H9 (cell line): ENCODE data around the gene ZFYVE27. TPM values are rescaled to one million over a fixed set of nuclear protein-coding genes. Genes with fewer than 3 reads are reported as not detected.

Experiments used
- DNase-seq: peaks from one replicate; pipeline ENCODE4 v3.0.0-alpha.2; 2017
- H2AFZ ChIP-seq: one replicate; pipeline ENCODE4 v1.6.1; 2013; ENCODE audit warnings: mild to moderate bottlenecking, low read length, control low read depth, moderate library complexity
- H2AK5ac ChIP-seq: 2 replicates; pipeline ENCODE4 v1.6.1; 2013; ENCODE audit warnings: low read length, control low read depth, mixed read lengths; ENCODE audit not compliant: insufficient read length
- H2BK120ac ChIP-seq: one replicate; pipeline ENCODE4 v1.6.1; 2013; ENCODE audit warnings: low read depth, mild to moderate bottlenecking, low read length, control low read depth, inconsistent platforms; ENCODE audit not compliant: poor library complexity, severe bottlenecking
- H2BK12ac ChIP-seq: 2 replicates; pipeline ENCODE4 v1.6.1; 2013; ENCODE audit warnings: low read length, control low read depth, mixed read lengths, low read depth; ENCODE audit not compliant: insufficient read length
- H2BK15ac ChIP-seq: 2 replicates; pipeline ENCODE4 v1.6.1; 2013; ENCODE audit warnings: low read depth, low read length, control low read depth
- H2BK20ac ChIP-seq: one replicate; pipeline ENCODE4 v1.6.1; 2013; ENCODE audit warnings: low read depth, mild to moderate bottlenecking, low read length, control low read depth, inconsistent platforms; ENCODE audit not compliant: poor library complexity, severe bottlenecking
- H2BK5ac ChIP-seq: 2 replicates; pipeline ENCODE4 v1.6.1; 2013; ENCODE audit warnings: low read length, control low read depth, mixed read lengths; ENCODE audit not compliant: insufficient read length
- H3K14ac ChIP-seq: 2 replicates; pipeline ENCODE4 v1.6.1; 2013; ENCODE audit warnings: low read length, control low read depth; ENCODE audit not compliant: insufficient read depth
- H3K18ac ChIP-seq: 2 replicates; pipeline ENCODE4 v1.6.1; 2013; ENCODE audit warnings: low read depth, mild to moderate bottlenecking, mixed read lengths, low read length, control low read depth; ENCODE audit not compliant: insufficient read length
- H3K23ac ChIP-seq: 2 replicates; pipeline ENCODE4 v1.6.1; 2013; ENCODE audit warnings: low read length, control low read depth, mixed read lengths, low read depth; ENCODE audit not compliant: insufficient read length
- H3K23me2 ChIP-seq: 2 replicates; pipeline ENCODE4 v1.6.1; 2013; ENCODE audit warnings: low read depth, mild to moderate bottlenecking, mixed read lengths, low read length, control low read depth; ENCODE audit not compliant: insufficient read length, poor library complexity, severe bottlenecking
- H3K27ac ChIP-seq: 2 replicates; pipeline ENCODE4 v1.5.1; 2013; ENCODE audit warnings: low read length, control low read depth, mixed read lengths, low read depth; ENCODE audit not compliant: insufficient read length
- H3K27me3 ChIP-seq: 2 replicates; pipeline ENCODE4 v1.6.1; 2013; ENCODE audit warnings: low read length, control low read depth, inconsistent platforms; ENCODE audit not compliant: insufficient read depth
- H3K4ac ChIP-seq: 2 replicates; pipeline ENCODE4 v1.6.1; 2013; ENCODE audit warnings: low read depth, mild to moderate bottlenecking, control low read depth, inconsistent platforms, low read length, moderate library complexity
- H3K4me1 ChIP-seq: 2 replicates; pipeline ENCODE4 v1.6.1; 2013; ENCODE audit warnings: low read length, control low read depth, inconsistent platforms; ENCODE audit not compliant: insufficient read depth
- H3K4me2 ChIP-seq: 2 replicates; pipeline ENCODE4 v1.6.1; 2013; ENCODE audit warnings: low read length, control low read depth, mixed read lengths; ENCODE audit not compliant: insufficient read length, insufficient read depth
- H3K56ac ChIP-seq: 2 replicates; pipeline ENCODE4 v1.6.1; 2013; ENCODE audit warnings: low read depth, mild to moderate bottlenecking, mixed read lengths, low read length, control low read depth; ENCODE audit not compliant: insufficient read length
- H3K79me1 ChIP-seq: 2 replicates; pipeline ENCODE4 v1.6.1; 2013; ENCODE audit warnings: low read depth, mild to moderate bottlenecking, moderate library complexity, low read length, control low read depth, inconsistent platforms; ENCODE audit not compliant: insufficient read depth, poor library complexity, severe bottlenecking
- H3K79me2 ChIP-seq: 2 replicates; pipeline ENCODE4 v1.6.1; 2013; ENCODE audit warnings: low read length, control low read depth, inconsistent platforms; ENCODE audit not compliant: insufficient read depth
- H3K9ac ChIP-seq: 2 replicates; pipeline ENCODE4 v1.6.1; 2013; ENCODE audit warnings: low read length, control low read depth, mixed read lengths; ENCODE audit not compliant: insufficient read length; ENCODE audit errors: extremely low read depth
- H3K9me3 ChIP-seq: one replicate; pipeline ENCODE4 v1.6.1; 2013; ENCODE audit warnings: low read depth, low read length, inconsistent platforms; ENCODE audit not compliant: control insufficient read depth
- H3T11ph ChIP-seq: one replicate; pipeline ENCODE4 v1.6.1; 2013; ENCODE audit warnings: mild to moderate bottlenecking, low read length, control low read depth, inconsistent platforms
- H4K20me1 ChIP-seq: one replicate; pipeline ENCODE4 v1.6.1; 2013; ENCODE audit not compliant: control insufficient read depth, insufficient read length, insufficient read depth
- H4K5ac ChIP-seq: 2 replicates; pipeline ENCODE4 v1.6.1; 2013; ENCODE audit warnings: low read depth, mild to moderate bottlenecking, mixed read lengths, low read length, control low read depth; ENCODE audit not compliant: insufficient read length
- H4K8ac ChIP-seq: replicated peaks from 2 replicates; pipeline ENCODE4 v1.6.1; 2013; ENCODE audit warnings: low read length, control low read depth, mixed read lengths, low read depth; ENCODE audit not compliant: insufficient read length
- H4K91ac ChIP-seq: 2 replicates; pipeline ENCODE4 v1.6.1; 2013; ENCODE audit warnings: low read depth, mild to moderate bottlenecking, moderate library complexity, mixed read lengths, low read length, control low read depth; ENCODE audit not compliant: insufficient read length
- H3K27ac Mint-ChIP-seq, 3 experiments: 2 replicates in 2 of 3; 3 replicates in 1 of 3; pipeline ENCODE4 v1.8.0; 2020 to 2021; ENCODE audit warnings: mixed read lengths in 3 of 3, mild to moderate bottlenecking in 1 of 3, moderate library complexity in 1 of 3
- H3K27me3 Mint-ChIP-seq: 2 replicates; pipeline ENCODE4 v1.8.0; 2021; ENCODE audit warnings: low read depth, mild to moderate bottlenecking, moderate library complexity, mixed read lengths
- H3K36me3 Mint-ChIP-seq, 3 experiments: 2 replicates in 2 of 3; 3 replicates in 1 of 3; pipeline ENCODE4 v1.8.0; 2020 to 2021; ENCODE audit warnings: low read depth in 3 of 3, mixed read lengths in 3 of 3; ENCODE audit not compliant: insufficient read depth in 1 of 3
- H3K4me1 Mint-ChIP-seq, 2 experiments: 2 replicates each; pipeline ENCODE4 v1.8.0; 2020; ENCODE audit warnings: mixed read lengths in 2 of 2
- H3K4me3 Mint-ChIP-seq, 2 experiments: 2 replicates in 1 of 2; 3 replicates in 1 of 2; pipeline ENCODE4 v1.8.0; 2020 to 2021; ENCODE audit warnings: mild to moderate bottlenecking in 2 of 2, mixed read lengths in 2 of 2, moderate library complexity in 1 of 2
- H3K9me3 Mint-ChIP-seq, 2 experiments: 2 replicates in 1 of 2; 3 replicates in 1 of 2; pipeline ENCODE4 v1.8.0; 2020; ENCODE audit warnings: mild to moderate bottlenecking in 2 of 2, mixed read lengths in 2 of 2, moderate library complexity in 1 of 2
- CTCF ChIP-seq: fragments of 200-600 bp; sonication (generic); conservative IDR thresholded peaks from 3 replicates; pipeline ENCODE4 v1.8.0; 2021; ENCODE audit warnings: antibody characterized with exemption, mild to moderate bottlenecking
- WGBS: extraction: QIAGEN DNeasy Blood & Tissue Kit; methylation state at CpG from one replicate; pipeline ENCODE4 v1.1.7; 2013; ENCODE audit warnings: missing lambda C conversion rate, low lambda C conversion rate, mixed read lengths; ENCODE audit not compliant: insufficient read length; ENCODE audit errors: extremely low coverage; 5-methylcytosine and 5-hydroxymethylcytosine counted together
- total RNA-seq: library from RNA; stranded (reverse); gene quantifications from 2 replicates; pipeline ENCODE4 v1.2.1, GENCODE V29; 2021

Gene ZFYVE27
- total RNA-seq, 1 experiment from 2014 or later: 33.2 TPM

DNA sequence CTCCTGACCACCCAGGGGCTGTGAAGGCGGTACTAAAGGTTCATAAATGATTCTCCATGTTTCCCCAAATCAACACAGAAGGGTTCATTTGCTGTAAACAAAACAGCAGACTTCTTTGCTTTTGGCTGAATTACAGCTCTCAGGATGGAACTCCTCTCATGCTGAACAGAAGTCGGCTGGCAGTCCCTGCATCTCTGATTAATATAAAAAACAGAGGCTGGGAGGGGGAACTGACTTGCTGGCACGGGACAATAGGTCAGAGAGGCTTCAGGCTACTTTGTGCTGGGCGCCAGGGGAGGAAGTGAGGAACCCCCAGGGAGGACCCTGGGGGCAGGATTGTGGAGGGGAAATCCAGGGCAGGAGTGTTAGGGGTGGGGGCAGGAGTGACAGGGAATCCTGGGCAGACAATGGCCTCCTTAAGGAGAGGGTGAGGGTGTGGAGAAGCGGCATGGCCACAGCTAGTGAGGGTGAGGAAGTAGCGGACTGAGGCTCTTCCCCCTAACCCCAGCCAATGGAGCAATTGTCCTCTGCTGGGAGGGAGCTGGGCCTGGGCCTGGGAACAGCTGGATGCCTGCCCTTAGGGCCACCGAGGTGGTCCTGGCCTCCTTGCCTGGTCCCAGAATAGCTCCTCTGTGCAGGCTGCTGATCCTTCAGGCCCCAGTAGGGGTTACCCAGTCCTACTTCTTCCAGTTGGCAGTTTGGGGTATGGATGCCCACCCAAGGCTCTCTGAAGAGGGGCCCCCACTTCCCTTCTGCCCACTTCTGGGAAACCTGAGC, 44.1 kb downstream of the ZFYVE27 start:
- Histone ChIP-seq H3K79me1 (no peaks in the 10 kb centered on the region), H2BK20ac (no peak overlapping the region), H2BK15ac (no peak overlapping the region), H3K27ac (no peak overlapping the region), H4K5ac (no peak overlapping the region), H3K4me2 (no peak overlapping the region), H4K20me1 (no peaks in the 10 kb centered on the region), H4K91ac (no peak overlapping the region), H3K79me2 (no peaks in the 10 kb centered on the region), H3K27me3 (no peaks in the 10 kb centered on the region), H3K4ac (no peak overlapping the region), H3K4me1 (peaks cover 1% of the 10 kb centered on the region; the same call in 1 of the 2 replicates), H3K56ac (no peak overlapping the region), H2BK12ac (no peak overlapping the region), H3T11ph (no peak overlapping the region), H2AK5ac (no peak overlapping the region), H2BK5ac (no peak overlapping the region), H2BK120ac (no peak overlapping the region), H4K8ac (no peak overlapping the region), H3K18ac (no peak overlapping the region), H3K9ac (no peak overlapping the region), H3K23ac (no peak overlapping the region), H3K9me3 (no peaks in the 10 kb centered on the region), H3K23me2 (no peaks in the 10 kb centered on the region), H2AFZ (no peak overlapping the region), H3K14ac (no peak overlapping the region)
- TF ChIP-seq CTCF: no peak
- Mint-ChIP-seq H3K27ac (no peak overlapping the region), H3K36me3 (no peaks in the 10 kb centered on the region), H3K9me3 (no peaks in the 10 kb centered on the region), H3K27me3 (peaks cover 3% of the 10 kb centered on the region; the same call in 1 of the 2 replicates), H3K4me1 (peaks cover 23 to 38% of the 10 kb centered on the region in 2 experiments), H3K4me3 (no peak overlapping the region)
- DNase-seq: no peak
- WGBS: no CpG with 5 or more reads among the region's 7 CpGs
